Neural cell (in vitro differentiated cells): ENCODE measurements around the gene RAI1.
A peak's percentile ranks its signal among the peaks of the same experiment; 100 is the strongest.

Experiments
- CTCF ChIP-seq: fragments of 450-650 bp; IDR thresholded peaks from 2 replicates; pipeline ENCODE4 v1.5.1; 2014; ENCODE audit warnings: antibody characterized with exemption, mild to moderate bottlenecking, moderate library complexity; ENCODE audit not compliant: poor library complexity, severe bottlenecking
- MXI1 ChIP-seq: fragments of 450-650 bp; conservative IDR thresholded peaks from 2 replicates; pipeline ENCODE4 v1.6.1; 2014; ENCODE audit warnings: antibody characterized with exemption, mild to moderate bottlenecking; ENCODE audit not compliant: poor library complexity, severe bottlenecking

GRCh38 chr17:17682737-17683680, 1.8 kb downstream of the RAI1 start:
- TF ChIP-seq MXI1 (peak; percentile 62), CTCF (no peak)
